ENCODE measurements around the gene PRELP.

- TF ChIP-seq CTCF (conservative IDR thresholded peaks at IDR 0.05; ENCODE audit: low read depth, low read length), result peak; percentile 48
- no peak for TF ChIP-seq EZH2 (IDR thresholded peaks at IDR 0.05; ENCODE audit: low read length, unreplicated experiment)
- no peak for TF ChIP-seq EZH2phosphoT487 (IDR thresholded peaks at IDR 0.05; ENCODE audit: borderline replicate concordance, low read length)
Observed at GRCh38 chr1:203444171-203444576, 31.4 kb upstream of the PRELP start.
